ENCODE data around the gene TENM4.

DNA sequence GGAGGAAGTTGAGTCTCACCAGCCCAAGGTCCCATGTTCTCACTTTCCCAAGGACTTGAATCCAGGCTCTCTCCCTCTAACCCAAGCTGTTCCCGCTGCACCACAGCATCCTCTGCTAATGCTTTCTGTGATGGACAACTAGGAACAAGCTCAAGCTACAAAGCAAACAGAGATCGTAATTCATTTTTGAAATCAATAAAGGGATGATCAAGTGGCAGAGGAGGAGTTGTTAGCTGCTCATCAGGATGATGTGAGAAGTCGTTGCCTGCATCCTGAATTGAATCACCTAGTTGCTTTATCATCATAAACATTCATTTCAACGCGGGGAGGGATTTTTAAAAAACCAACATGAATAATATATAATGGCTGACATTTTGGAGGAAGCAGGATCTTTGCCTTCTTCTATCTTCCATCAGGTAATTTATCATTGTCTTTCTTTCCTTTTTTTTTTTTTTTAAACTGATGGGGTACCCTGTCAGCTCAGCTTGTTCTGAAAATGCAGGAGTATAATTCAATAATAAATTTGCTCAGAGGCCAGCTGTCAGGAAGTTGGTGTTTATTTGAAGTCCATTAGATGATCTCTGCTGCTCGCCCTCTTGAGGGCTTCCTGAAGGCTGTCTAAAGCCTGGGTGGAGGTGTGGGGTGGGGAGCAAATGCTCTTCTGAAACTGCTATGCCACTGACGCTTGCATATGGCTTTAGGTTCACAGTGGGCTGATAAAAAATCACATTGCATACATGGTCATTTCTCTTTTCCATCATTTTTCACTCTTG, 691.7 kb downstream of the TENM4 start:
- TF ChIP-seq, protein P1, sequence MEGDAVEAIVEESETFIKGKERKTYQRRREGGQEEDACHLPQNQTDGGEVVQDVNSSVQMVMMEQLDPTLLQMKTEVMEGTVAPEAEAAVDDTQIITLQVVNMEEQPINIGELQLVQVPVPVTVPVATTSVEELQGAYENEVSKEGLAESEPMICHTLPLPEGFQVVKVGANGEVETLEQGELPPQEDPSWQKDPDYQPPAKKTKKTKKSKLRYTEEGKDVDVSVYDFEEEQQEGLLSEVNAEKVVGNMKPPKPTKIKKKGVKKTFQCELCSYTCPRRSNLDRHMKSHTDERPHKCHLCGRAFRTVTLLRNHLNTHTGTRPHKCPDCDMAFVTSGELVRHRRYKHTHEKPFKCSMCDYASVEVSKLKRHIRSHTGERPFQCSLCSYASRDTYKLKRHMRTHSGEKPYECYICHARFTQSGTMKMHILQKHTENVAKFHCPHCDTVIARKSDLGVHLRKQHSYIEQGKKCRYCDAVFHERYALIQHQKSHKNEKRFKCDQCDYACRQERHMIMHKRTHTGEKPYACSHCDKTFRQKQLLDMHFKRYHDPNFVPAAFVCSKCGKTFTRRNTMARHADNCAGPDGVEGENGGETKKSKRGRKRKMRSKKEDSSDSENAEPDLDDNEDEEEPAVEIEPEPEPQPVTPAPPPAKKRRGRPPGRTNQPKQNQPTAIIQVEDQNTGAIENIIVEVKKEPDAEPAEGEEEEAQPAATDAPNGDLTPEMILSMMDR (IDR thresholded peaks at IDR 0.05): no peak
- no peak for TF ChIP-seq POLR2AphosphoS5 (IDR thresholded peaks at IDR 0.05; ENCODE audit: low read depth, low read length)
